Amniotic epithelial cell (primary cell): ENCODE measurements around the gene OPCML.

Source experiments
- DNase-seq: peaks from one replicate; pipeline ENCODE4 v3.0.0-alpha.2; 2010; ENCODE audit warnings: low read depth

The OPCML gene

DNA sequence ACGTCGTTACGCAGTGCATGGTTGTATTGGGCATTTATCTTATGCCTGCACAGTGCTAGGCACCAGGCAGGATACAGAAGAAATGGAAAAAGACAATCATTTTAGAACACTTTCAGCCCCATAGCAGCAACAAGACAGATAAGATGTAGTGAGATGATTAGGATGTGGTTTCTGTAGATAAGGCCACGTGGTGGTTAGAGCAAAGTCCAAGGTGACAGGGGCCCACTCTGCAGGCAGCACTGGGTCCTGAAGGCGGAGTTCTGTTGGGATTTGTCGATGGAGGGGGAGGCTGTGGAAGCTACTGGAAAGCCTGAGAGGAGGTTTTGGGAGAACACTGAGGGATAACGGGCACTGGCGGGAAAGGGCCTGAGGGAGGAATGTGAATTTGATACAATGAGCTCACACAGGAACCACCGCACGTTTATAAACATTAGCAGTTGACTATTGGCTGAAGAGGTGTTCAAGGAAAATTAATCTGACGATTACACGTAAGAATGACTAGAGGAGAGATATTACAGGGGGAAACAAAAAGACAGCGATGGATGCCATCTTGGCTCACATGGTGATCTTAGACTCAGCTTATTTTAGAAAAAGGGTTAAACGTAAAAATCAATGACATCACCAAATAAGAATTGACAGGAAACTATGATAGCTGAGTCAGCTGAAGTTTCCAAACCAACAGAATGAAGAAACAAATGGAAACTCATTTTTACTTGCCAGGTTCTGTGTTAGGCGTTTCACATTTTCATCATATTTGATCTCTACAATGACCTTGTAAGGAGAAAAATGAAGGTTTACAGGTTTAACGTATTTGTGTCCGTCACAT is 551.0 kb downstream of the OPCML start:
- DNase-seq = no peak

DNA sequence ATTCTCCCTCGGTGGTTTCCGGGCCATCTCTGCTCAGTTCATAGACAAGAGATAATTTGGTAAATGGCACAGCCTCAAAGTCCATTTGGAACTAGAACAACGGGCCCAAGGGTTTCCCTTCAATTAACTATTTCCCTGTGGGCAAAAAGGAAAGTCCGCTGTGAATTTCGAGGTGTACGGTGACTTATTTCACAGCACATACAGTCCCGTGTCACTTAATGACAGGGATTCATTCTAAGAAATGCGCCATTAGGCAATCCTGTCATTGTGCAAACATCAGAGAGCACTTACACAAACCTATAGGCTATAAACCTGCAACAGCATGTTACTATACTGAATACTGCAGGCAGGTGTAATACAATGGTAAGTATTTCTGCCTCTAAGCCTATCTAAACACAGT is 551.6 kb downstream of the OPCML start:
- no peak for DNase-seq

DNA sequence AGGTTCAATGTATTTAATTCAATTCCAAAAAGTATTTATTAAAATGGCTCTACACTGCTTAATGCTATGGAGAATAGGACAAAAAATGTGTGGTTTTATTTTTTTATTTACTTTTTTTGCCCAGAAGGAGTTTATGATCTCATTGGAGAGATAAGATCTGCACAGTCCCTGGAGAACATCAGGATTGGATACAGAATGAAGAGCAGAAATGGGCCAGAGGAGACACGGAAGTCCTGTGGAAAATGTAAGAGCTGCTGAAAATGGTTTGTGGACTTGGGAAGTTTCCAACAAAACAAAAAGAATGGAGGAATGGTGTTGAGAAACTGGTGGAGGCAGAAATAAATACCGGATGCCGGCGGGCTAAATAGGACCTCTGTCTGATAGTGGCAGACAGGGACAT is 554.6 kb downstream of the OPCML start:
- no peak for DNase-seq

DNA sequence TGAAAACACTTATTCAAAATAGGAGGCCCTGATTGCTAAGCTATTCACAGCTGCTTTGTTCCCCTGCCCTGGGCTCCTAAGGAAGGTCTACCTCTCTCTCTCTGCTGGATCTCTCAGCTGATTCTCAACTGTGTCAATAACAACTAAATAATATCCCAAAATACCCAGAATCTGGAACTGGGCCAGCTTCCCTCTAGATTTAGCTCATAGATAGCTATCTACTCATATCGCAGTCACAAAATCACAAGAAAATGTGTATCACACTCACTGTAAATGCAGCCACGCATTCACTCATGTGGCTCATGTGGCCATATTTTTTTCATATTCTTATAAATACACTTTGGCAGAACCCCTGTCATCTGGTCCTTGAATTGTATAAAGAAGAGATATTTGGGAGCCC is 555.1 kb downstream of the OPCML start:
- no peak for DNase-seq

DNA sequence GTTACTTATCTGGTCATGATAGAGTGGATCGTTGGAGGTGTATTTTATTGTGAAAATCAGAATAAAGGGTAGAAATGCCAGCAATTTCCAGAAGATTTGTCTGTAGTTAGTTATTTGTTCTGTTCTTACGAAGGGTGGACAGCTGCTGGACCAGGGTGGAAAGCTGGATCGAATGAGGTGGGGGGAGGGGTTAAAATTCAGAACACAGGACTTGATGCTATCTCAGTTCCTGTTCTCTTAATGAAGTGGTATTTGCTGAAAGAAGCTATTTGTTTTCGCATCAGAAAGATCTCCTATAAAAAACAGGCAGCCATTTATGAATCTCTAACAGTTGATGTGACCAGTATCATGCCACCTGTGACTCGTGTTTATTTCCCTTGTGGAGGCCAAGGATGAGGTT is 556.2 kb downstream of the OPCML start:
- DNase-seq = no peak

DNA sequence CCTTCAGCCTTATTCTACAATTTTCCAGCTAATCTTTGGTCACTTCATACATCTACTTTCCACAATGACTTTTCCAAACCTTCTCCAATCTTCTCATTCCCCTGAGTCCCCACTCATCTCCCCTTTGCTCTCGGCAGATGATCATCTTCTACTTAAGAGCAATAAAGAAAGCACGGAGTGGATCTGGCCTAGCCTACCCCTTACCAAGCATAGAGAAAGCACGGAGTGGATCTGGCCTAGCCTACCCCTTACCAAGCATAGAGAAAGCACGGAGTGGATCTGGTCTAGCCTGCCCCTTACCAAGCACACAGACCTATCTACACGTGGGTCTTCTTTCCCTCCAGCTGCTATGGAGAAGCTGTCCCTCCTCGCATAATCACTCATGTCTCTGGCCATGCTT is 558.6 kb downstream of the OPCML start:
- DNase-seq = no peak

DNA sequence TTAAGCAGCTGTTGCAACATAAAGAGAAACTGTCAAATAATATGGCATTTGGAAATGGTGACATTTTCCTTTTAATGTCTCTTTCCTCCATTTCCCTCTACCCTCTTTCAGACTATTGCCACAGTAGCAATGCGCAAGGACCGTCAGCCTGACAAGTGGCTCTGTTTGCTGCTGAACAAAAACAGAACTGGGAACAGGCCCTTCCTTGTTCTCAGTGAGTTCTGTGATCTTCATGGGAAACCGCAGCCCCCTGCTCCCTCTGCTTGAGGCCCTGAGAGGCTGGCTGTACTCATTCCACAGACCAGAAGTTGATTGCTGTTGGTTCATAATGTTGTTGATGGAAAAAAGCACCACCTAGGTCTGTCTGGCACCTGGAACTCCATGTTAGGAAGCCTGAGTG is 559.7 kb downstream of the OPCML start:
- no peak for DNase-seq

DNA sequence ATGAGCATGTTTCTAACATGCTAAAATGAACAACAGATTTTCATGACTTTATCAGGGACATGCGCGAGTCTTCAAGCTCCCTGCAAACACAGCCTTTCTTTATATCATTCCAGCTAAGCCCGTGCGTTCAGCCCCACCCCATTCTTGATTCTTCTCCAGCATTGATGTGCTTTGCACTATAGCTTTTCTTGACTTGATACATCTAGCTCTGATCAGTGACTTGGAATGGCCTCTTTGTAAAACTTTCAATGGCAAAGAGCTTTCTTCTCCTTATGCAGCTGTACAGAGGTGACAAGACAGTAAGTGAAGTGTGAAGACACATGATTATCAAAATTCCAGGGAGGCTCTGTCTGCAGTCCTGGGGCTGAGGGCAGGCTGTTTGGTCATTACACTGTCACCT is 561.0 kb downstream of the OPCML start:
- no peak for DNase-seq

DNA sequence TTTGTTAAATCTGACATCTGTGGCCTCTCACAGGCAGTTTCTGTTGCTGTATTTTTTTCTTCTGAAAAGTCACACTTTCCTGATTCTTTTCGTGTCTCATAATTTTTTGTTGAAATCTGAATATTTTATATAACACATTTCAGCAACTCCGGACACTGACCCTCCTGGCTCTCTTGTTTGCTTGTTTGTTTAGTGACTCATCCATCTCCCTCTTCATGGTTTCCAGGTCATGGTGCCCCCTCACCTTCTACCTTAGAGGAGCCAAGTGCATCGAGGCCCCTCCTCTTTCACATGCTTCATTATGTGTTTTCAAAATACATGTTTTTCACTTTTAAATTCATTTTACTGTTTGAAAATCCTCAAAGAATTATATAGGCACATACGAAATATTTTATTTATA is 562.4 kb downstream of the OPCML start:
- DNase-seq = no peak

DNA sequence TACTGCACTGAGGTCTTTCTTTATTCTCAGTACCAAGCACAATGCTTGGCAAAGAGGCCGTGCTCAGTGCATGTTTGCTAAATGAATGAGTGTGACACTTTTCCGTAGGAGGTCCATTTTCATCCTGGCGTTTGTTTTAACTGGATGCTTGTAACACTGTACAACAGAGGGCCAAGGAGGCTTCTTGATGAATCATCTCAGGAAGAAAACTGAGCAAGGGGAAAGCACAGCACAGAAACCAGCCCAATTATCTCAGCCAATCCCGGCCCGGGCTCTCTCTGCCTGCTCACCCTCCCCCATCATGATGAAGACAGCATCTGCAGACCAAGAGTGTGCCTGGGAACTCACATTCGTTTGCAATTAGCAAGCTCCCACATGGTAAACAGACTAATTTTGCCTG is 570.3 kb downstream of the OPCML start:
- no peak for DNase-seq

DNA sequence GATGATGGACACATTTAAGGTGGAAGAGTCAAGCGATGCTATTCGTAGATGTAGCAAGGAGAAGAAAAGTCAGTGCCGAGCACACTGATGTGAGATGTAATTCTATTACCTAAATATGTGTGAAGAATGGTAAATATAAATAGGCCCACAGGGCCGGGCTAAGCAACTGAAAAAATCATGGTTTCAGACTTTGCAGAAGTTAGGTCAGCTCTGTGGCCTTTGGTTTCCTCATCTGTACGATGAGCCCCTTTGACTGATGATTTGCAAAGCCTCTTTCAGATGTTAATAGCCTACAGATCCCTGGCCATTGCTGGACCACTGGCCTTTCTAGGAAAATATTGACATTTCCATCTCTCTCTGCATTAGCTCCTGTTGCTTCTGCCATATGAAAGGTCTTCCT is 570.8 kb downstream of the OPCML start:
- no peak for DNase-seq

DNA sequence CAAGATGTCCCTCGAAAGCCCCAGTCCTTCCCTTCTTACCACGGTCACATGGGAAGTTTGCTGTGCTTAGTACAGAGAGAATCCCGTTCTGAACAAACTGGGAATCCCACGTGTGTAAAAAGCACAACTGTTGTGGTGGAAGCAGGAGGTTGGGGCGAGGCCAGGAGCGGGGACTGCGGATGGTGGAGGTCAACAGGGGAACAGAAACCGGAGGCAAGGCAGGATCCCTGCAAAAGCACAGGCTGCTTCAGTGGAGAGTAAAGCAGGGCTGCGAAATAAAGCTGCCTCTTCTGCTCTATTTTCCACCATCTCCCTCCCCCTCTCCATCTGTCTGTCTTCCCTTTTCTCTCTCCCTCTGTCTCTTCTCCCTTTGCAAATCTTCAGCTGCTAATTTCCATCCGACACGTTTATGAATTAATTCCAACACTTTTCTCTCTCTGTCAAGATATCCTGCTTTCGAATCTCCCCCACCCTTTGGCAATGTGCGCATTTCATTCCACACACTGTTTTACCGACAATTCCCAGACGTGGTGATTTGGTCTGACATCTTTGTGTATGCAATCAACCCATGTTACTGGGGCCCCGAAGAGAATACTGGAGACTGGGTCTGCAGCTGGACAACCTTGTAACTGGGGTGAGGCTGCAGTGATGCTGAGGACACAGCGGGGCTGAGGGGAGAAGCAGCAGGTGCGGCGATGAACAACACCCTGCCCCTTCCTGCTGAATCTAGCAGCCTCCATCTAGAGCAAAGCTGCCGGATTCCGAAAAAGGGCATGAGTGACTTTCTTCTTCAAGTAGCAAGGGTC is 571.8 kb downstream of the OPCML start:
- no peak for DNase-seq

DNA sequence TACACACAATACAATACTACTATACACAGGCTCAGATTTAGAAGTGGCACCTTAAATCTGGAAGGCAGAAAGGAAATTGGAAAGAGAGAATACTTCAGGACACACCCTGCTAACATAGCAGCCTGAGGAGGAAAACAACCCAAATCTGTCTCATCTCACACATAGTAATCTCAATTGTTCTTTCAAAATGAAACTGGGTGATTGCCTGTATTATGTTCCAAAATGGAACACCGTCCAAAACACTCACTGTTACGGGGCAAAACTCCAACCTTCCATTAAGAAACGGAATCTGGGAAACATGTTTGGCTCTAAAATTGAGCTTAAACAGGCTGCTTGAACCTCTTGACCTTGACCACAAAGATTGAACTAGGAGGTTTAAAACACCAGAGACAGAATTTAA is 572.6 kb downstream of the OPCML start:
- DNase-seq = no peak

DNA sequence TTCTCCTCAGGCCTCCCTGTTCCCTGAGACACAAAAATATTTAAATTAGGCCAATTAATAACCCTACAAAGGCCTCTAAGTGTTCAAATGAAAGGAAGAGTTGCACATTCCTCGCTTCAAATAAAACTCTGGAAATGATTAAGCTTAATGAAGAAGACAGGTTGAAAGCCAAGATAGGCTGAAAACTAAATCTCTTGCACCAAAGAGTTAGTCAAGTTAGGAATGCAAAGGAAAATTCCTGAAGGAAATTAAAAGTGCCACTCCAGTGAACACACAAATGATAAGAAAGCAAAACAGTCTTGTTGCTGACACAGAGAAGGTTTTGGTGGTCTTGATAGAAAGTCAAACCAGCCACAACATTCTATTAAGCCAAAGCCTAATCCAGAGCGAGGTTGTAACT is 574.4 kb downstream of the OPCML start:
- no peak for DNase-seq

DNA sequence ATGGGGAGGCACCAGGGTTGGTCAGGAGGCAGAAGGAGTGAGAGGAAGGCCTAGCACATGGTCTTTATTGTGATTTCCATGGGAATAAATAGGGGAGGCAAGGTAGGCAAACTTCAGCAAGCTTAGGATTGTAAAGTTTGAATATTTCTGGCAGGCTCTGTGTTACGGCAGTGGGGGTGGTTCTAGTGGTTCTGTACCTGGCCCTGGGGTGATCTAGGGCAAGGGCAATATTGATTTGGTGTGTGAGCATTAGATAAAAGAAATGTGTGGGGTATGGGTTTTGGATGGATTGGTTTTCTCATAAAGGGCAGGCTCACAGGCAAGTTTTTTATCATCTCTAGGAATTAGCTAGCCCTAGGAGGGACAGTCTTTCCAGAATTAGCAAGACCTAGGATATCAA is 584.0 kb downstream of the OPCML start:
- DNase-seq = no peak

DNA sequence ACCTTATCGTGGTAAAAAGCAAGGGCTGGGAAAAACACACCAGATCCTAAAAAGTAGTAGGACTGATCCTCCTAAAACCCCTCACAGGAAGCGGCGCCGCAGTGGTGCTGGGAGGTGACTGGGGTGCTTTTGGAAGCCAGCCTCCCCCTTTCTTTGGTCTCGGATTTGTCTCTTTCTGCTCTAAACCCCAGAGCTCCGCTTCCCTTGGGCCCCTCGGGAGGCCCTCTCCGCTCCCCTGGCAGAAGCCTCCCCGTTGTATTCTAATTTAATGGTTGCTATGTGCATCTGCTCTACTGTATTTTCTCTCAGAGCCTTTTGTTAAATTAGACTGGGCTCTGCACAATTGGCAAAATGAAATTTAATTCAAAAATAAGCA is 587.7 kb downstream of the OPCML start:
- DNase-seq = no peak

DNA sequence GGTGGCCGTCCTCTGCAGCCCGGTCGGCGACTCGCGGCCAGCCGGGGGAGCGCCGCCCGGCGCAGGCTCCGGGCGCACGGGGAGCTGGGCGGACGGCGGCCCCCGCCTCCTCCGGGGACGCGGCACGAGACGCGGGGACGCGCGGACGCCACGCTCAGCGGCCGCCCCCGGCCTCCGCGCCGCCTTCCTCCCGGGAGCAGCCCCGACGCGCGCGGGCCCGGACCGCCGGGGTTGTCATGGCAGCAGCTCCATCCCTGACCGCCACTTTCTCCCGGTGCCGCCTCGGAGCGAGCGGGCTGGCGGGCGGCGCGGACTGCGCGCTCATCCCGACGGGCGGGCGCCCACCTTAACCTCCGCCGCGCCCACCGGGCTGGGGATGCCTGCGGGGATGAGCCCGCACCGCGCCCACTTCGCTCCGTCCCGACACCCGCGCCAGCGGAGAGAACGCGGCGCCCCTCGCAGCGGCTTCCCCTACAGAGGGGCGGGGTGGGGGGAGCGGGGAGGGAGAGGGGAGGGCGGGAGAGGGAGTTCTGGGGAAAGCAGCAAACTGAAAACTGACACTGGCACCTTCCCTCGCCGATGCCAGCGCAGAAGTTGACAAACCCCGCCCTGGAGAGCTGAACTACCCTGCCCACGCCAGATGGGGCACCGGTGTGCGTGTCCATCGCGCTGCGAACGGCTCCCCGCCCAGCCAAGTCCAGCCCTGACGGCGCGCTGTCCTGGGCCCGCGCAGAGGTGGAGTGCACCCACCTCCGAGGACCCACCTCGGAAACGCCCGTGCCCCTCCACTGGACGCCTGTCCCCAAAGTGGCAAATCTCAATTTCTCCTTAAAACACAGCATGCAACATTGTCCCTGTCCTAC is 588.4 kb downstream of the OPCML start:
- DNase-seq = no peak

DNA sequence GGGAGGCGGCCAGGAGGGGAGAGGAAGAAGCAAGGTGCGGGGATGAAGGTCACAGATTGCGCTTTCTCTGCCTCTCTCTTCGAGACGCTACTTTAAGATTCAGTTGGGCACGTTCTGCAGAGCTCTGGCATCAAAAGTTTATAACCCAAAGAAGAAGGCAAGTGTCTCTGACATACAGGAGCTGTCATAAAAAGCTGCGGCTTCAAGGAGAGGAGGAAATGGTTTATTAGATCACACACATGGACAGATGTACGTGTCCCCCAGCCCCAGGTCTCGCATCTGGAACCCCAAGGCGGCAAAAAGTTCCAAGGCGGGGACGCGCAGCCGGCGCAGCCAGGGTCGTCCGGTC is 589.0 kb downstream of the OPCML start:
- no peak for DNase-seq

DNA sequence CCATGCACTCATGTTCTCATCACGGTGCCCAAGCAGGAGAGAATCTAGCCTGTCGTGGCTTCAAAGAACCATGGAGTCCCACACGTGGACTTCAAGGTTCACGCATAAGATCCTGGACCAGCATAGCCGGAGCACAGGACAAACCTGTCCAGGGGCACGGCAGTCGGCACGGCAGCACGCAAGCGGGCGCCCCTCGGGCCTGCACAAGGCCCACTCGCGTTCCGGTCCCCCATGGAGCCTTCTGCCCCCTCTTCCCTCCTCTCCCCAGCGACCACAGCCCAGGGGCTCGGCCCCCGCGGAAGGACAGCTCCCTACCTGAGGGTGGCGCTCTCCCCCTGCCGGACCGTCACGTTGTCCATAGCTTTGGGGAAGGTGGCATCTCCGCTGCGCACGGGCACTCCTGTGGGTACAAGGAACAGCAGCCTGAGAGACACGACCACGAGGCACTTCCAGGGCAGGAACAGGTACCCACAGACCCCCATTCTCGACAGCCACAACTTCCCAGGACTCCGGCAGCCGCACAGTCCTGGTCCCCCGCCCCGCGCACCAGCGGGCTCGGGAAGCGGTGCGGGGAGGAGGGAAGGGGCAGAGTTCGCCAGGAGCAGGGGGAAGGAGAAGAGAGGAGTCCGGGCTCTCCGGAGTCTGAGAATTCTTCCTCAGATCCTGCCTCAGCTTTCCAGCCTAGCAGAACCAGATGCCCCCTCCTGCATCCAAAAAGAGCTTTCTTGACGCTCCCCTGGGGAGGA is 589.5 kb downstream of the OPCML start:
- DNase-seq = no peak

DNA sequence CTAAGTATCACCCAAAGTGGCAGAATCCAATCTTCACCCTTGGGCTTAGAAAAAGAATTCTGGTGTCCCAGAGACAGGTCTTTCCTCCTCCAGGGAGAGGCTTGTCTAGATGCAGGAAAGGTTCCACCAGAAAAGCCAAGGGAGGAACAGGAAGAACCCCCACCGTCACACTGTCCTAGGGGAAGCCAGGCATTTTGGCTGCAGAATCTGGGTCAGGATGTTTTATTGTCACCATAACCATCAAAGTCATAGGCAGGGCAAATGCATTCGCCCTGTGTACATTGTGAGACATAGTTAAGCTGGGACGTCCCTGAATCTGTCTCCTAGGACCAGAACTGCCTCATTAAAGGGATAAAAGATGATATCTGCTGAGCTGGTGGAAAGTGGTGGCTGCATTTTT is 590.5 kb downstream of the OPCML start:
- DNase-seq = no peak

DNA sequence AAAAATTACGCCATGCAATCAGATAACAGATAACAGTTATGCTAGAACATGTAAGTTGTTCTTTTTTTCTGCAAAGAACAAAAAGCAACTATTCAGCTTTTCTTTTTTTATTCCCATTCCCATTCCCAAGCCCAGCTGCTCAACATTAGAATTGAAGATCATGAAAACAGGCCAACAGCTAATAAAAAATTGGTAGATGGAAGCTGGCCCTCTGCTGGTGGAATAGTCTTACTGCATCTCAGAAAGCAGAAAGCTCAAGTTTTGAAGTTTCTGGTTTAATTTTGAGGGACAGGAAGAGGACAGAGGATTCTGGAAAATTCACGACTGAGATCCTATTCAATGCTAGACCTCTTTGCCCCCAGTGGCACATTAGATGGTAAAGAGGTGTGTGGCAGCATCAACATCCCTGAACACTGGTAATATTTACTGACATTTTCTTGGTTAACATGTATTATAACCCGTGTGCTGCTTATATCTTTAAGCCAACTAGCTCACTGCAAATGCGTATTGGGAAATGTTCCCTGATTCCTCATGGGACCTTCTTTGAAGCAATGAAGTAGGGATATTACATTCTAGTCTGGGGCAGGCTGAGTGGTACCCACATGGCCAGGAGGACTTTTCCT is 591.2 kb downstream of the OPCML start:
- peak; percentile 1 for DNase-seq

DNA sequence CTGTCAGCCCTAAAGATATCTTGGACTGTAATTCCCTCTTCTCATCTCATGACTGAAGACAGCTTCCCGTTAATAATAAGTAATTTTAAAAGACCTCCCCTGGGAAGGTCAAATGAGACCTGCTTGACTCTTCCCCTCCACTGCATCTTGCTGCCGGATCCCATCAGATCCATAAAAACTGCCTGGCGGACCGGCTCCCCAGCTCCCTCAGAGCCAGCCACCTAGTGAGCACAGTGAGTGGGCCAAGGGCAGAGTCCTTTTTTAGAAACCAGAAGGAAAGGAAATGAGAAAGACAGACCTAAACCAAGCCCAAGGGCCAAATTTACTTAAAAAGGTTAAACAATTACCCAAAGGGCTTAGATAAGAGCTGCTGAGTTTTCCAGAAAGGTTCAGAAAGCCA is 595.3 kb downstream of the OPCML start:
- DNase-seq = no peak
